Thyroid gland (tissue), 4 donors: Measurements from ENCODE around the gene TMEM116. TPM values are rescaled to one million over a fixed set of nuclear protein-coding genes. Genes with fewer than 3 reads are reported as not detected.

Source experiments
- DNase-seq, 2 donors: peaks; one replicate each; pipeline ENCODE4 v3.0.0-alpha.2; 2019
- H3K27ac ChIP-seq, 3 donors: fragments of 200-600 bp; sonication (generic); 1 replicate in 2 of 3; 2 replicates in 1 of 3; pipeline ENCODE4 v1.5.1; 2016 to 2019; ENCODE audit warnings: mild to moderate bottlenecking in 1 of 3, moderate library complexity in 1 of 3
- H3K27me3 ChIP-seq: fragments of 200-600 bp; sonication (generic); one replicate; pipeline ENCODE4 v1.5.1; 2019
- H3K36me3 ChIP-seq, 2 donors: fragments of 200-600 bp; sonication (generic); one replicate each; pipeline ENCODE4 v1.5.1; 2016 to 2019
- H3K4me1 ChIP-seq, 2 donors: fragments of 200-600 bp; sonication (generic); one replicate each; pipeline ENCODE4 v1.5.1; 2017 to 2019
- H3K4me3 ChIP-seq, 3 donors: fragments of 200-600 bp; sonication (generic); replicated peaks in 1 of 3; 1 replicate in 2 of 3; 2 replicates in 1 of 3; pipeline ENCODE4 v1.5.1; 2016; ENCODE audit warnings: mild to moderate bottlenecking in 1 of 3
- H3K9me3 ChIP-seq: fragments of 200-600 bp; sonication (generic); one replicate; pipeline ENCODE4 v1.5.1; 2017
- CTCF ChIP-seq, 6 experiments: fragments of 200-600 bp in 3 of 6; fragments of 450-650 bp in 3 of 6; sonication (generic) in 3 of 6; IDR thresholded peaks; one replicate each; pipeline ENCODE4 v1.5.1; 2016 to 2019; ENCODE audit warnings: antibody characterized with exemption in 6 of 6, mild to moderate bottlenecking in 2 of 6, inconsistent platforms in 1 of 6, moderate library complexity in 1 of 6
- POLR2A ChIP-seq, 2 donors: fragments of 450-650 bp; IDR thresholded peaks; one replicate each; pipeline ENCODE4 v1.6.1; 2017; ENCODE audit warnings: antibody characterized with exemption in 2 of 2, mild to moderate bottlenecking in 2 of 2, moderate library complexity in 1 of 2
- WGBS, 2 donors: methylation state at CpG; one replicate each; pipeline ENCODE4 v1.1.5; 2017; 5-methylcytosine and 5-hydroxymethylcytosine counted together
- intact Hi-C: fragments of 100-400 bp; cut with DNase I; formaldehyde crosslinking; loops from one replicate; pipeline ENCODE4 v1.15.1; 2023
- total RNA-seq, 4 donors: library from RNA; depleted of rRNA; stranded (reverse); fragments of >200 nt; gene quantifications; one replicate each; pipeline ENCODE4 v1.2.3, GENCODE V29; 2016

Gene TMEM116
- total RNA-seq, 4 donors from 2014 or later, result 20.0 to 33.0 (median 26.6) TPM

DNA sequence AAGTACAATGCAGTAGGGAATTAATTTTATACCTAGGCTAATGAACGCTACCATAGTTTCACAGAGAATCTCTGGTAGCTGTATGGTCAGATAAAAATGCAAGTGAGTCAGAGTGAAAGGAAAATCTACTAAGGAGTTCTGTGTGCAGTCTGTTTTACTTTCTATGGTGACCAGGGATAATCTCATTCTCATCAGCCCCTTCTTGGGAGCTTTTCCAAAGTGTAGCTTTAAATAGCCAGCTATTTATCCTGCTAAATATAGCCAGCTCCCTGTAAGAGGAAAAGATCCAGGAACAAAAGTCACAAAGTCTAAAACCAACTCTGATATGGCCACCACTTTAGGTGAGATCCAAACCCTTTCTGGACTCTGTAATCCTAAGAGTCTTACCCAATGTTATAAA, 75.5 kb downstream of the TMEM116 start:
- intact Hi-C loops, result no loop called here
- Histone ChIP-seq H3K27ac (no peak overlapping the region), H3K36me3 (no peaks in the 10 kb centered on the region), H3K4me3 (no peak overlapping the region), H3K27me3 (no peaks in the 10 kb centered on the region), H3K9me3 (no peaks in the 10 kb centered on the region), H3K4me1 (peaks cover 0 to 9% of the 10 kb centered on the region in 2 donors)
- 85 to 87% methylated on average over 1 of the region's 1 CpG for WGBS, 2 donors
- TF ChIP-seq POLR2A (IDR thresholded peaks at IDR 0.05), result no peak
- no peak for TF ChIP-seq CTCF (IDR thresholded peaks at IDR 0.05)
- no peak for DNase-seq

GRCh38 chr12:111936869-111937268, 76.1 kb downstream of the TMEM116 start:
- no peak for DNase-seq
- Histone ChIP-seq H3K4me1 (peaks cover 0 to 9% of the 10 kb centered on the region in 2 donors), H3K4me3 (no peak overlapping the region), H3K27me3 (no peaks in the 10 kb centered on the region), H3K9me3 (no peaks in the 10 kb centered on the region), H3K36me3 (no peaks in the 10 kb centered on the region), H3K27ac (no peak overlapping the region)
- no peak for TF ChIP-seq CTCF (IDR thresholded peaks at IDR 0.05)
- no peak for TF ChIP-seq POLR2A (IDR thresholded peaks at IDR 0.05)
- intact Hi-C loops, result no loop called here

DNA sequence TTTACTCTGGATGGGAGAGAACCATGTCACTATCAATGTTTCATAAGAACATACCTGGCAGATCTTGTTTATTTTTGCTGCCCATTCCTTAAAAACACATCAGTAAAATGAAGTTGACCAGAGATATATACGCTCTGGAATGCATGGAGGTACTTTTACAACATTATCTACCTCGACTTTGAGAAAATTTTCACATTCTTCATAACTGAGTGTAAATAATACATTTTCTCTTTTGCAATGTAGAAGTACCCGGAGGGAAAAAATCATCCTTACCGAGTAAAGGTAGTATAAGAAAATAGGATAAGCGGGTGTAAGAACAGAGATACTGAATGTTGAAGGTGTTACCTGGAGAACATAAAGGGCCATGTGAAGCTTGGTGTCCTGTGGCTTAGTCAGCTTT, 80.7 kb downstream of the TMEM116 start:
- Histone ChIP-seq H3K36me3 (no peaks in the 10 kb centered on the region), H3K27ac (no peak overlapping the region), H3K4me3 (no peak overlapping the region), H3K9me3 (no peaks in the 10 kb centered on the region), H3K4me1 (peaks cover 0 to 9% of the 10 kb centered on the region in 2 donors), H3K27me3 (no peaks in the 10 kb centered on the region)
- no peak for TF ChIP-seq CTCF (IDR thresholded peaks at IDR 0.05)
- intact Hi-C loops, result no loop called here
- DNase-seq, result no peak
- WGBS, 2 donors, result 92 to 93% methylated on average over 5 of the region's 5 CpGs

DNA sequence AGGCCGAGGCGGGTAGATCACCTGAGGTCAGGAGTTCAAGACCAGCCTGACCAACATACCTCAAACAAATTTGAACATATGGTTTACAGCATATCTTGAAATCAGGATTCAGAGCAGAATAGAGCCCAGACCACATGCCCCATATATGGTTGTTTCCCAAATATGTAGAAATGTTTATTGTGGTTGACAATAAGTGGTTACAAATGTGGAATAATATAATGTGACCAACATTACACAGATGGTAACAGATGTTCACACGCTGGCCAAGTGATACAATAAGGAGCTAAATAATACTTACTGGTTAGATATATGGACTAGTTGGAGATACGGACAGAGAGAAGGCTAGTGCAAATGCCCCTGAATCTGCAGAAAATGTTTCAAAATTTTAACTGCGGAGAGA, 85.6 kb downstream of the TMEM116 start:
- Histone ChIP-seq H3K4me1 (no peaks in the 10 kb centered on the region), H3K36me3 (no peaks in the 10 kb centered on the region), H3K4me3 (no peak overlapping the region), H3K27ac (no peak overlapping the region), H3K9me3 (no peaks in the 10 kb centered on the region), H3K27me3 (no peaks in the 10 kb centered on the region)
- no peak for DNase-seq
- WGBS, 2 donors, result 92 to 96% methylated on average over 5 of the region's 5 CpGs
- intact Hi-C loops, result no loop called here
- TF ChIP-seq POLR2A (IDR thresholded peaks at IDR 0.05) (no peak), CTCF (IDR thresholded peaks at IDR 0.05) (no peak)

DNA sequence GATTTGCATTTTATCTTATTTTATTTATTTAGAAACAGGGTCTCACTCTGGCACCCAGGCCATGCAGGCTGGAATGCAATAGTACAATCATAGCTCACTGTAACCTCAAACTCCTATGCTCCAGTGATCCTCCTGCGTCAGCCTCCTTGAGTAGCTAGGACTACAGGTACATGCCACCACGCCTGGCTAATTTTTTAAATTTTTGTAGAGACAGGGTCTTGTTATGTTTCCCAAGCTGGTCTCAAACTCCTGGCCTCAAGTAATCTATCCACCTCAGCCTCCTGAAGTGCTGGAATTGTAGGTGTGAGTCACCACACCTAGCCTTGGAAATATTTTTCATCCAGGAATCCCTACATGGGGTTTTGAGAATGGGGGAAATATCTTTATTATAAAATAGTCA, 86.3 kb downstream of the TMEM116 start:
- Histone ChIP-seq H3K36me3 (no peaks in the 10 kb centered on the region), H3K27ac (no peak overlapping the region), H3K27me3 (no peaks in the 10 kb centered on the region), H3K4me3 (no peak overlapping the region), H3K4me1 (no peaks in the 10 kb centered on the region), H3K9me3 (no peaks in the 10 kb centered on the region)
- WGBS, 2 donors, result 74 to 93% methylated on average over 2 of the region's 2 CpGs
- intact Hi-C loops, result no loop called here
- DNase-seq, result no peak
- TF ChIP-seq POLR2A (IDR thresholded peaks at IDR 0.05) (no peak), CTCF (IDR thresholded peaks at IDR 0.05) (no peak)
